Endothelial cell (in vitro differentiated cells): ENCODE data around the gene ALDH3B2. TPM values are rescaled to one million over a fixed set of nuclear protein-coding genes. Genes with fewer than 3 reads are reported as not detected.

Experiments used
- DNase-seq: peaks from one replicate; pipeline ENCODE4 v3.0.0; 2021; ENCODE audit warnings: low spot score
- H3K27ac Mint-ChIP-seq: one replicate; pipeline ENCODE4 v1.8.0; 2021; ENCODE audit warnings: mixed read lengths, inconsistent platforms; ENCODE audit not compliant: unreplicated experiment
- H3K27me3 Mint-ChIP-seq: one replicate; pipeline ENCODE4 v1.8.0; 2021; ENCODE audit warnings: mild to moderate bottlenecking, moderate library complexity, mixed read lengths, inconsistent platforms; ENCODE audit not compliant: unreplicated experiment
- H3K36me3 Mint-ChIP-seq: one replicate; pipeline ENCODE4 v1.8.0; 2021; ENCODE audit warnings: mild to moderate bottlenecking, low read depth, mixed read lengths, inconsistent platforms; ENCODE audit not compliant: unreplicated experiment
- H3K4me1 Mint-ChIP-seq: one replicate; pipeline ENCODE4 v1.8.0; 2021; ENCODE audit warnings: mild to moderate bottlenecking, mixed read lengths, inconsistent platforms; ENCODE audit not compliant: unreplicated experiment
- H3K4me3 Mint-ChIP-seq: one replicate; pipeline ENCODE4 v1.8.0; 2021; ENCODE audit warnings: mild to moderate bottlenecking, mixed read lengths, inconsistent platforms; ENCODE audit not compliant: unreplicated experiment
- H3K9me3 Mint-ChIP-seq: one replicate; pipeline ENCODE4 v1.8.0; 2021; ENCODE audit warnings: mixed read lengths, inconsistent platforms; ENCODE audit not compliant: unreplicated experiment
- total RNA-seq: library from RNA; stranded (reverse); fragmentation: NEBNext Ultra II Directional; extraction: Animal tissue kit (Norgen Biotek cat#: 25700); gene quantifications from one replicate; pipeline ENCODE4 v1.2.1, GENCODE V29; 2021; ENCODE audit not compliant: unreplicated experiment
- TF ChIP-seq, protein P1 (sequence below): fragments of 200-600 bp; sonication (generic); IDR thresholded peaks from one replicate; pipeline ENCODE4 v1.5.0; 2021; ENCODE audit warnings: antibody characterized with exemption; ENCODE audit not compliant: unreplicated experiment

ALDH3B2 gene
- total RNA-seq, 1 donor from 2014 or later: 0.72 TPM

DNA sequence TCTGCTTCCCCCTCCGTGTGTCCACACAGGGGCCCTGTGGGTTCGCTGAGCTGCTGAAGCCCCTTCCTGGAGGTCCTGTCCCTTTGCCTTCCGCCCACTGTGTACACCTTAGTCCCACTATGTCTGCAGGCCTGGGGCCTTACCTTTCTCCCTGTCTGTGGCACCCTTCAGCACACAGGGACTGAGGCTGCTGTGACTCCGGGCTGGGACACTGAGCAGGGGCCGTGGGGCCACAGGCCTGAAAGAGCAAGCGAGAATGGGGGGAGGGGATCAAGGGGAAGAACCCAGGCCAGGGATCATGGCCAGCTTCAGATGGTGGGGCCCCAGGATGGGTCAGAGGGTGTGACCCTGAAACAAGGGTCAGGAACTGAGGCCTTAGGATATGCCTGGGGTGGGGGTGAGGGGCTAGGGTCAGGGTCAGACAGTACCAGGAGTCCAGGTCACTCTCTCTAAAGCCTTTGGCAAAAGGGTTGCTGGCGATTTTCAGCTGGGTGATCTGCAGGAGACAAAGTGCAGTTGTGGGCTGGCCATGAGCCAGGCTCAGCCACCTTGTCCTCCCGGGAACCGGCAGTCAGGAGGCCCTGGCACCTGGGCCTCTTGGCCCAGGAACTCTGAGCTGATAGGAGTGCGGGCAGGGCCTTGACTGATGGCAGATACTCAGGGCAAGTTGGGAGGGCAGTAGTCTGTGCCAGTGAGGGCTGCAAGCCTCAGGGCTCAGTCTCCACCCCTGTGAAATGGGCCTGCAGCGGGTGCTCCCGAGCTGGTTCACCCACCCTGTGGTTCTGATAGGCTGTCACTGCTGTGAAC, 42.0 kb downstream of the ALDH3B2 start:
- peaks cover 13% of the 10 kb centered on the region for H3K27me3 Mint-ChIP-seq
- H3K27ac Mint-ChIP-seq: no peak overlapping the region
- no peak overlapping the region for H3K4me3 Mint-ChIP-seq
- no peaks in the 10 kb centered on the region for H3K4me1 Mint-ChIP-seq
- H3K9me3 Mint-ChIP-seq: no peaks in the 10 kb centered on the region
- TF ChIP-seq, protein P1, sequence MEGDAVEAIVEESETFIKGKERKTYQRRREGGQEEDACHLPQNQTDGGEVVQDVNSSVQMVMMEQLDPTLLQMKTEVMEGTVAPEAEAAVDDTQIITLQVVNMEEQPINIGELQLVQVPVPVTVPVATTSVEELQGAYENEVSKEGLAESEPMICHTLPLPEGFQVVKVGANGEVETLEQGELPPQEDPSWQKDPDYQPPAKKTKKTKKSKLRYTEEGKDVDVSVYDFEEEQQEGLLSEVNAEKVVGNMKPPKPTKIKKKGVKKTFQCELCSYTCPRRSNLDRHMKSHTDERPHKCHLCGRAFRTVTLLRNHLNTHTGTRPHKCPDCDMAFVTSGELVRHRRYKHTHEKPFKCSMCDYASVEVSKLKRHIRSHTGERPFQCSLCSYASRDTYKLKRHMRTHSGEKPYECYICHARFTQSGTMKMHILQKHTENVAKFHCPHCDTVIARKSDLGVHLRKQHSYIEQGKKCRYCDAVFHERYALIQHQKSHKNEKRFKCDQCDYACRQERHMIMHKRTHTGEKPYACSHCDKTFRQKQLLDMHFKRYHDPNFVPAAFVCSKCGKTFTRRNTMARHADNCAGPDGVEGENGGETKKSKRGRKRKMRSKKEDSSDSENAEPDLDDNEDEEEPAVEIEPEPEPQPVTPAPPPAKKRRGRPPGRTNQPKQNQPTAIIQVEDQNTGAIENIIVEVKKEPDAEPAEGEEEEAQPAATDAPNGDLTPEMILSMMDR: no peak
- no peak for DNase-seq
- no peaks in the 10 kb centered on the region for H3K36me3 Mint-ChIP-seq

GRCh38 chr11:67631853-67632174, 42.6 kb downstream of the ALDH3B2 start:
- DNase-seq: no peak
- H3K27ac Mint-ChIP-seq: no peak overlapping the region
- no peaks in the 10 kb centered on the region for H3K4me1 Mint-ChIP-seq
- no peaks in the 10 kb centered on the region for H3K9me3 Mint-ChIP-seq
- H3K36me3 Mint-ChIP-seq: peaks cover under 1% of the 10 kb centered on the region
- H3K27me3 Mint-ChIP-seq: peaks cover 13% of the 10 kb centered on the region
- no peak overlapping the region for H3K4me3 Mint-ChIP-seq
- TF ChIP-seq, protein P1: no peak

- peaks cover 4% of the 10 kb centered on the region for H3K36me3 Mint-ChIP-seq
- H3K27ac Mint-ChIP-seq: no peak overlapping the region
- H3K4me3 Mint-ChIP-seq: no peak overlapping the region
- no peaks in the 10 kb centered on the region for H3K9me3 Mint-ChIP-seq
- H3K27me3 Mint-ChIP-seq: peaks cover 16% of the 10 kb centered on the region
- H3K4me1 Mint-ChIP-seq: no peaks in the 10 kb centered on the region
- TF ChIP-seq, protein P1: no peak
- no peak for DNase-seq
Measured at GRCh38 chr11:67631411-67631810, 43.0 kb downstream of the ALDH3B2 start.

DNA sequence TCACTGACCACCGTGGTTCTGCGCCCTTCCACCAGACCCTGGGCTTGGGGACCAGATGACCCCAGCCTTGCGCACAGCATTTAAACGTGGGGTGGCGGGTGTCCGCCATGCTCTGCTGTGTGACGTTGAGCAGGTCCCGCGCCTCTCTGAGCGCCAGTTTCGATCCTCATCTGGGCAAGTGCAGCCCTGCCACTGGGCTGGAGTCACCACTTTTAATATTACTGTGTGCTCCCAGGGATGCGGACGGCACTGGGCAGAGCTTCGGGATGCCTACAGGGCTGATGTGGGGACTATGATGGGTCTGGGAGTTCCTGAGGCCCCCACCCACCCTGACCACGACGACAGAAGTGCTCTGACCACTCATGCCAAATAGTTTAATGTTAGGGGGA, 43.5 kb downstream of the ALDH3B2 start:
- no peaks in the 10 kb centered on the region for H3K9me3 Mint-ChIP-seq
- no peak for DNase-seq
- peaks cover 21% of the 10 kb centered on the region for H3K27me3 Mint-ChIP-seq
- peak overlapping the region; percentile 80 for H3K4me3 Mint-ChIP-seq
- peaks cover 6% of the 10 kb centered on the region for H3K36me3 Mint-ChIP-seq
- H3K4me1 Mint-ChIP-seq: no peaks in the 10 kb centered on the region
- peak overlapping the region; percentile 36 for H3K27ac Mint-ChIP-seq
- TF ChIP-seq, protein P1: no peak

GRCh38 chr11:67630228-67630942, 44.0 kb downstream of the ALDH3B2 start:
- Mint-ChIP-seq H3K27me3 (peaks cover 23% of the 10 kb centered on the region), H3K4me3 (peak overlapping the region; percentile 86)

More at GRCh38 chr11:67630228-67630942, 44.0 kb downstream of the ALDH3B2 start:
- TF ChIP-seq, protein P1: peak; percentile 90
- Mint-ChIP-seq H3K9me3 (no peaks in the 10 kb centered on the region), H3K4me1 (no peaks in the 10 kb centered on the region), H3K27ac (peak overlapping the region; percentile 36), H3K36me3 (peaks cover 6% of the 10 kb centered on the region)
- peak; percentile 97 for DNase-seq
